Measurements from ENCODE around the gene VPREB3. TPM values are rescaled to one million over a fixed set of nuclear protein-coding genes. Genes with fewer than 3 reads are reported as not detected.

VPREB3 gene
- polyA plus RNA-seq, 1 experiment: 0.21 TPM

DNA sequence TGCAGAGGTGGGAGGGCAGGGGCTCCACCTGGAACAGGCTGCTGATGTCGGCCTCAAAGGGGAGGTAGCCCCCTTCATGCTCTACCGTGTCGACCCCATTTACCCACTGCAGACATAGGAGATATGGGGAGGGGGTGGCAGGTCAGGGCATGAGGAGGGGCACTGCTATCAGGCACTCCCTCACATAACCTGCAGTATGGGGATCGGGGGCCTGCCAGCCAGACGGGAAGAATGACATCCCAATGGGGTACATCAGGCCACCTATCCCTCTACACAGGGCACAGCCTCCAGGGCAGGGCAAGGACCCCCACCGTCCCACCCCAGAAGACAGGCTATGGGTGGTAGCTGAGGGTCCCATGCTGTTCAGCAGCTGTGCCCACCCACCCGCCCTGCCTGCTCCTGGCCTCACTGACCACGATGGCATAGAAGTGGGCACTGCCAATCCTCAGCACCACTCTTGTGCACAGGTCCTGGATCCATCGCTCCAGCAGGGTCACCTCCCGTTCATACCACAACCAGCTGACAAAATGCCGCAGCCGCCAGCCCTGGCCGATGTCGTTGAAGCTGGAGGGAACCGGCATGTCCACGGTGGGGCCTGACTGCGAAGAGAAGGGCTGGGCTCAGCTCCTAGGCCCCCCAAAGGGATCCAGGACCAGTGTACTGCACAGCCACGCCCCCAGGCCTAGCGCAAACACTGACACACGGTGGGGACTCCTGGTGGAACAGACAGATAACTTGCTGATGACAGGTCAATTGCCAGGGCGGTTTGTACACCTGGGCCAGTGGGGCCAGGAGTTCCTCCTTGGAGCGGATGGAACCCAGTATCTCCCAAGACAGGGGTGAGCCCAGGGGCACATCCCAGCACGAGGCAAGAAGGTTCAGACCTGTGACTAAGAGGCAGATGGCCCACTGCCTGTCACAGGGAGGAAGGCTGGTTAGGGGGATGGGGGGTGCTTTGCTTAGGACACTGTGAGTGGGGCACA, 39.3 kb downstream of the VPREB3 start:
- POLR2A ChIA-PET: no interaction called here
- Histone ChIP-seq H3K27me3 (ENCODE audit: control insufficient read depth, insufficient read depth, low read length) (no peaks in the 10 kb centered on the region), H3K4me3 (ENCODE audit: low read depth, low read length) (no peak overlapping the region), H3K36me3 (ENCODE audit: control insufficient read depth, insufficient read depth, low read length) (peaks cover 13% of the 10 kb centered on the region)
- no peak for TF ChIP-seq CTCF (IDR thresholded peaks at IDR 0.05; ENCODE audit: insufficient read depth, low read depth, low read length)
- CTCF ChIA-PET: interaction anchor here (1.2 kb wide), 1 partner anchor 8 kb away, joined by 3 read pairs; no protein-coding TSS in a partner anchor
- DNase-seq (ENCODE audit: low read depth): no peak

- Histone ChIP-seq H3K4me3 (ENCODE audit: low read depth, low read length) (no peak overlapping the region), H3K27me3 (ENCODE audit: control insufficient read depth, insufficient read depth, low read length) (no peaks in the 10 kb centered on the region), H3K36me3 (ENCODE audit: control insufficient read depth, insufficient read depth, low read length) (peaks cover 13% of the 10 kb centered on the region)
- CTCF ChIA-PET: interaction anchor here (0.7 to 2.1 kb wide), 2 partner anchors 136 to 336 kb away, joined by 3 to 5 read pairs; no protein-coding TSS in a partner anchor
- no peak for DNase-seq (ENCODE audit: low read depth)
- TF ChIP-seq CTCF (IDR thresholded peaks at IDR 0.05; ENCODE audit: insufficient read depth, low read depth, low read length): no peak
- POLR2A ChIA-PET: no interaction called here
These were observed 40.3 kb downstream of the VPREB3 start for GRCh38 chr22:23713696-23714595.

GRCh38 chr22:23712256-23712655, 42.0 kb downstream of the VPREB3 start:
- H3K4me3 ChIP-seq (ENCODE audit: low read depth, low read length): no peak overlapping the region
- TF ChIP-seq CTCF (IDR thresholded peaks at IDR 0.05; ENCODE audit: insufficient read depth, low read depth, low read length): no peak
- H3K36me3 ChIP-seq (ENCODE audit: control insufficient read depth, insufficient read depth, low read length): peaks cover 13% of the 10 kb centered on the region
- no peaks in the 10 kb centered on the region for H3K27me3 ChIP-seq (ENCODE audit: control insufficient read depth, insufficient read depth, low read length)
- DNase-seq (ENCODE audit: low read depth): no peak
- POLR2A ChIA-PET: no interaction called here
- CTCF ChIA-PET: interaction anchor here (1.1 to 2.1 kb wide), 2 partner anchors 19 to 137 kb away, joined by 3 to 5 read pairs; no protein-coding TSS in a partner anchor

DNA sequence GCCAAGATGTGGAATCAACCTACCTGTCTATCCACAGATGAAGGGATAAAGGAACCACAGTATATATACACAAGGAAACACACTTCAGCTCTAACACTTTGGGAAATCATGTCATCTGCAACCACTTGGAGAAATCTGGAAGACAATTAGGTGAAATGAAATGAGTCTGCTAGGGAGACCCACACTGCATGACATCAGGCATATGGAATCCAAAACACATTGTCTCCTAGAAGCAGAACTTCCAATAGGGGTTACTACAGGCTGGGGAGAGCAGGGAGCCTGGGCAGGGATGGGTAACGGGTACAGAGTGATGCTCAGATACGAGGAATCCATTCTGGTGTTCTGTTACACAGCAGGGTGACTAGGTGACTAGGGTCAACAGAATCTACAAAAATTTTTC, 45.1 kb downstream of the VPREB3 start:
- ChIA-PET POLR2A (no interaction called here), CTCF (no interaction called here)
- no peaks in the 10 kb centered on the region for H3K27me3 ChIP-seq (ENCODE audit: control insufficient read depth, insufficient read depth, low read length)
- peaks cover 13% of the 10 kb centered on the region for H3K36me3 ChIP-seq (ENCODE audit: control insufficient read depth, insufficient read depth, low read length)
- DNase-seq (ENCODE audit: low read depth): peak; percentile 31
- H3K4me3 ChIP-seq (ENCODE audit: low read depth, low read length): no peak overlapping the region
- TF ChIP-seq CTCF (IDR thresholded peaks at IDR 0.05; ENCODE audit: insufficient read depth, low read depth, low read length): no peak

DNA sequence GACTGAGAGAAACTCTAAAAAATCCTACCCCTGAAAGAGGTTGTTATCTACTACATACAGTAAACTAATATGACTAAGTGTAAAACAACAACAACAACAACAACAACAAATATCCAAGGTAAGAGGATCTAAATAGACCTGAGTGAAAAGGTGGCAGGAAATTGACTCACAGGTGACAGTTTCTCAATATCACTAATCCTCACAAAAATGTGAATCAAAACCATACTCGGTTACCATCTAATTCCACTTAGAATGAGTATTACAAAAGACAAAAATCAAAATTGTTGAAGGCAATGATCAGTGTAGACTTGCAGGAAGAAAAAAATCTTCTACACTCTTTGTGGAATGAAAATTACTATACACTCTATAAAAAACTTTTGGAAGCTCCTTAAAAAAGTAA, 46.0 kb downstream of the VPREB3 start:
- Histone ChIP-seq H3K36me3 (ENCODE audit: control insufficient read depth, insufficient read depth, low read length) (peaks cover 9% of the 10 kb centered on the region), H3K27me3 (ENCODE audit: control insufficient read depth, insufficient read depth, low read length) (no peaks in the 10 kb centered on the region), H3K4me3 (ENCODE audit: low read depth, low read length) (no peak overlapping the region)
- no peak for TF ChIP-seq CTCF (IDR thresholded peaks at IDR 0.05; ENCODE audit: insufficient read depth, low read depth, low read length)
- no peak for DNase-seq (ENCODE audit: low read depth)
- ChIA-PET CTCF (no interaction called here), POLR2A (no interaction called here)

All from BJ (cell line).